GM18517 (cell line): ENCODE results near the gene SPG7.

ENCODE experiments used
- ATAC-seq: cut with Tn5 transposase; IDR thresholded peaks from one replicate; pipeline ENCODE4 v1.9.1; 2021; ENCODE audit warnings: mild to moderate bottlenecking, moderate library complexity; ENCODE audit not compliant: unreplicated experiment

The SPG7 gene

DNA sequence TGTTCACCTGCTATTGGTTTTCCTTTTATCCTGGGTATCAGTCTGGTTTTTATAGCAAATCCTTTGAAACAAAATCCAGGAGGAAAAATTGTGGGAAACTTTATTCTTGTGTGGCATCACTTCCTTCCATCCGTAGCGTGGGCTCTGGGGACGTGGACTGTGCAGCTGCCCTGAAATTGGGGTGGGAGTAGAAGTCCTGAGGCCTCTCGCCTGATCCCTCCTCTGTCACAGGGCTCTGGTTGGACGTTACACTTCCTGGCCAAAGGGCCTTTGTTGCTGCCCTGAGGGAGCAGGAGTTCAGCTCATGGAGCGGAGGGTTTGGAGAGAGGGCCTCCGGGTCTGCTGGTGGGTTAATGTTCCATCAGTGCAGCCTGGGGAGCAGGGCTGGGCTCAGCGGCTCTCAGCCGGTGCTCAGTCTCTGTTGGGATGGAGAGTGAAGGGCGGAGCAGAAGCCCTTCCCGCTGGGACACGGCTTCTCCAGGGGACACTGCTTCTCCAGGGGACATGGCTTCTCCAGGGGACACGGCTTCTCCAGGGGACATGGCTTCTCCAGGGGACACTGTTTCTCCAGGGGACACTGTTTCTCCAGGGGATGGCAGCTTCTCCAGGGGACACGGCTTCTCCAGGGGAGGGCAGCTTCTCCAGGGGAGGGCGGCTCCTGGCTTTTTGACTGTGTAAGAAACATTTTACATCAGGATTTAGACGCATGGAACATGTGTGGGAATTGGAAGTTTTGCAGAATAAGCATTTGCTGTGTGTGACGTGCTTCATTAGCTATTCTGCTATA is 37.0 kb downstream of the SPG7 start:
- no peak for ATAC-seq

DNA sequence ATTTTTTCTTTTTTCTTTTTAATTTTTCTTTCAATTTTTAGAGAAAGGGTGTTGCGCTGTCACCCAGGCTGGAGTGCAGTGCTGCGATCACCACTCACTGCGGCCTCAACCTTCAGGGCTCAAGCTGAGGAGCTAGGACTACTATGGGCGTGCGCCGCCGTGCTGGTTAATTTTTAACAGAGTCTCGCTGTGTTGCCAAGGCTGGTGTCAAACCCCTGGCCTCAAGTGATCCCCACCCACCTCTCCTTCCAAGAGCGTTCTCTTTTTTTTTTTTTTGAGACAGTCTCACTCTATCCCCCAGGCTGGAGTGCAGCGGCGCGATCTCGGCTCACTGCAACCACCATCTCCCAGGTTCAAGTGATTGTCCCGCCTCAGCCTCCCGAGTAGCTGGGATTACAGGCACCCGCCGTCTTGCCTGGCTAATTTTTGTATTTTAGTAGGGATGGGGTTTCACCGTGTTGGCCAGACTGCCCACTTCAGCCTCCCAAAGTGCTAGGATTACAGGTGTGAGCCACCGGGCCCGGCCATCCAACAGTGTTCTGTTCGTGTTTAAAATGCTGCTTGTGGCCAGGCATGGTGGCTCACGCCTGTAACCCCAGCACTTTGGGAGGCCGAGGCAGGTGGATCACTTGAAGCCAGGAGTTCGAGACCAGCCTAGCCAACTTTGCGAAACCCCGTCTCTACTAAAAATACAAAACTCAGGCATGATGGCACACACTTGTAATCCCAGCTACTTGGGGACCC is 37.8 kb downstream of the SPG7 start:
- ATAC-seq, result no peak

DNA sequence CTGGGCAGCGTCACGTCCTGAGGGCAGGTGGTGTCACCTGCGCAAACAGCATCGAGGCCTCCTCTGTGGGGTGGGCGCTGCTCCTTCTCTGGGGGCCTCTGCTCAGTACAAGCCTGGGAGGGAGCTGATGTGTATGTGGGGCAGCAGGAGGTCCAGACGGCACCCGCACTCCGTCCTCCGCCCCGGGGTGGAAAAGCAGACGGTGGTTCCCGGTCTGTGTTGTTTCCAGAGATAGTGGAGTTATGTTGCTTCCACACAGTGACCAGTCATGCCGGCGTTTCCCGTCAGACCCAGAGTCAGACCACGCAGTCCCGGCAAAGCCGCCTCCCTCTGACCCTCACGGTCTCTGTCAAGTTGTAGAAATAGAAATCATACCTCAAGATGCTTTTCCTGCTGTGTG is 38.6 kb downstream of the SPG7 start:
- ATAC-seq, result no peak

DNA sequence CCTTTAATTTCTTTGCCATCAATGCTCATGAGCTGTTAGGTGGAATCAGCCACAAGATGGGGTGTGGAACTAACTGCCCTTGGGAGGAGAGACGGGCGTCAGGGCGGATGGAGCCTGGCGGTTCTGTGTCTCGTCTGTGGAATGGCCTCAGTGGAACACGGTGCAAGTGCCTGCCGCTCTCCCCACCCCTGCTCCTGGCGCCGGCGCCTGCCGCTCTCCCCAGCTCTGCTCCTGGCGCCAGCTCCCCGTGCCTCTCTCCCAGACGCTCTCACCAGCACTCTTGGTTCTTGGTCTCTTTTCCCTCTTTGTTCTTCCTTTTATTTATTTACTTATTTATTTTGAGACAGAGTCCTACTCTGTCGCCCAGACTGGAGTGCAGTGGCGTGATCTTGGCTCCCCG is 39.1 kb downstream of the SPG7 start:
- no peak for ATAC-seq

DNA sequence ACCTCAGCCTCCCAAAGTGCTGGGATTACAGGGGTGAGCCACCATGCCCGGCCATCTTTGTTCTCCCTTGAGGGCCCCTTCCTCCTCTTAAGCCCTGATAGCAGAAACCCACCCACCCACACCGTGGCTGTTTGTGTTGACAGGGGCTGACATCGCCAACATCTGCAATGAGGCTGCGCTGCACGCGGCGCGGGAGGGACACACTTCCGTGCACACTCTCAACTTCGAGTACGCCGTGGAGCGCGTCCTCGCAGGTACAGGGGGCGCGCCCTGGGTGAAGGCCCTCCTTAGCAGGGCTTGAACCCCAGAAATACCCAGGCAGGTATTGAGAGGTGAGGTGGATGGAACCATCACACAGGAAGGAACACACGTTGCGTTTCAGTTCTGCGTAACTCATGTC is 39.7 kb downstream of the SPG7 start:
- no peak for ATAC-seq

DNA sequence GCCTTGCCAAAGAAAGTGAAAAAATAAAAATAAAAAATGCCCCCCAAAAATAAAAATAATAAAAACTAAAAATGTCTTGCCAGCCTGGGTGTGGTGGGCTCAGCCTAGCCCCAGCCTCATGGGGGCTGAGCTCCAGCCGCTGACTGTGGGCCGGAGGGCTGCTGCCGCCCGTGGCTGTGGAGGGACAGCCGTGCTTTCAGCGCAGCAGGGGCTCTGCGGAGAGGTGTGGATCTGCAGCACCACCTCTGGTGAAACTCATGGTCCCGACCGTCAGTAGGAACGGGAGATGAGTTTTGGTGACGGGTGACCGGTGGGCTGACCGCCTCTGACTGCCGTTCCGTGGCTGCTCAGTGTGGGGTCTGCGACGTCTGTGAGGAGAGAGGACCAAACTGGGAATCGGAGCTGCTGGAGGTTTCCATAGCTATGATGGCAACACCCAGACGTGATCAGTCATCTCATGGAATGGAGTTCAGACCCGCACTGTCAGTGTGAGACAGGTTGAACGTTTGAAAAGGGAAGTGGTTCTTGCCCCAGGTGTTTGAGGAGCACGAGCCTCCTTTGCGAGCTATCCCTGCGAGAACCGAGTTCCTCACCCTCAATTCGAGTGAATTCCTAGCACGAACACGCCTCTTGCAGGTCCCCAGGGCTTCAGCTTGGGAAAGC is 40.3 kb downstream of the SPG7 start:
- ATAC-seq, result no peak

DNA sequence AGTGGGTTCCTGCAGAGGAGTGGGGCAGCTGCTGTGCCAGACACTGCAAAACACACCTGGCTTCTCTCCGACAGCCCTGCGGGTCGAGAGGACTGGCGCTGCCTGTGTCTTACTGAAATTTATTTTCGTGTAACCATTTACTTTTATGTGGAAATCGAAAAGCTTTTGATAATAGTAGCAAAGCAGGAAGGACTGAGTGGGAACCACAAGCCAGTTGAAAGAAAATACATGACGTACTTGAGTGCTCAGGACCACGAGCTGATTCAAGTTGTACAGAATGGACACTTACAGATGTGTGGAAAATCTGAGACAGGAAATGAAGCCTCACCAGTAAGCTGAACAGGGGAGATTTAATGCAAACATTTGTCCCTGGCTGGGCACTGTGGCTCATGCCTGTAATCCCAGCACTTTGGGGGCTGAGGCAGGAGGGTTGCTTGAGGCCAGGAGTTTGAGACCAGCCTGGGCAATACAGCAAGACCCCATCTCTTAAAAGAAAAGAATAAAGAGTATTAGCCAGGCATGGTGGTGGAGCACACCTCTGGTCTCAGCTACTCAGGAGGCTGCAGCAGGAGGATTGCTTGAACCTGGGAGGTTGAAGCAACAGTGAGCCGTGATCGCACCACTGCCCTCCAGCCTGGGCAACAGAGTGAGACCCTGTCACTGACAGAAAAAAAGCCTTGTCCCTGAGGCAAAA is 41.0 kb downstream of the SPG7 start:
- no peak for ATAC-seq

DNA sequence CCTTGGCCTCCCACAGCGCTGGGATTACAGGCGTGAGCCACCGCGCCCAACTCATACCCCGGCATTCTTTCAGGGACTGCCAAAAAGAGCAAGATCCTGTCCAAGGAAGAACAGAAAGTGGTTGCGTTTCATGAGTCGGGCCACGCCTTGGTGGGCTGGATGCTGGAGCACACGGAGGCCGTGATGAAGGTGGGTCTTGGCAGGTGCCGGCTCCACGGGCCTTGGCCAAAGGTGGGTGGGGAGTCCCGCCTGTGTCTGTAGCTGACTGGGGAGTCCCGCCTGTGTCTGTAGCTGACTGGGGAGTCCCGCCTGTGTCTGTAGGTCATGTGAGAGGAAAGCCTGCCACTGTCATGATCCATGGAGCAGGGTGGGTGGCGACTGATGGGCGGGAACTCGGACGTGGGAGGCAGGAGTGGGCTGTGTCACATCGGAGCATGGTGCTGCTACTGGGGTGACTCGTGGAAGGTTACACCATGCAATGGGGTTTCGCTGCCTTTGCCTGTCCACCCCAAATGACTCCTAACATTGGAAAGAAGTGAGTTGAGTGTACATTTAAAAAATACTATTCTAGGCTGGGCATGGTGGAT is 42.3 kb downstream of the SPG7 start:
- ATAC-seq, result no peak

DNA sequence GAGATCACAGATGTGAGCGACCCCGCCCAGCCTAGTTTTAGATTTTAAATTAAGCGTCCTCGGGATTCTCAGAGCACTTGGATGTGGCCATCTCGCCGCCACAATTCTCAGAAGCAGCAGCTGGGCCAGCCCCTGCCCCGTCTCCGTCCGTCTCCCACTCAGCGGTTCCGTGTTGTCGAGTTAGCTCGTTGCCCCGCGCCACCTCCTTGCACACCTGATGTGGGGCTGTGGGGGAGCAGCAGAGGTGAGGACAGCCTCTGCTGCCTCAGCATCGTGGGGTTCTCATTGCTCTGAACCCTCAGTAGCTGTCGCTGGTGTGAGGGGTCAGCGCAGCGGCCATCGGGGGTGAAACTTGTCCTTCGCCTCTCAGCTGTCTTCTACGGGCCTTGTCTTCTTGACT is 44.1 kb downstream of the SPG7 start:
- ATAC-seq, result no peak

DNA sequence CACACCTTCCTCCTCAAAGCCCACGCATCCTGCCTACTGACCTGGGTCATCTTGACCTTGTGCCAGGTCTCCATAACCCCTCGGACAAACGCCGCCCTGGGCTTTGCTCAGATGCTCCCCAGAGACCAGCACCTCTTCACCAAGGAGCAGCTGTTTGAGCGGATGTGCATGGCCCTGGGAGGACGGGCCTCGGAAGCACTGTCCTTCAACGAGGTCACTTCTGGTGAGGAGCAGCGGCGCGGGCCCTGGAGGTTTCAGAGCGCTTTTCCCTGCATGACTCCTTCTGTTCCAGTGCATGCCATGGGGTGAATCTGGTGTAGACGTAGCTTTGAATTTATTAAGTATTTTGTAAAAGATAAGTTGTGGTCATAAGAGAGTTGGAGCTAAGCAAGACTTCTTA is 44.7 kb downstream of the SPG7 start:
- ATAC-seq, result no peak

DNA sequence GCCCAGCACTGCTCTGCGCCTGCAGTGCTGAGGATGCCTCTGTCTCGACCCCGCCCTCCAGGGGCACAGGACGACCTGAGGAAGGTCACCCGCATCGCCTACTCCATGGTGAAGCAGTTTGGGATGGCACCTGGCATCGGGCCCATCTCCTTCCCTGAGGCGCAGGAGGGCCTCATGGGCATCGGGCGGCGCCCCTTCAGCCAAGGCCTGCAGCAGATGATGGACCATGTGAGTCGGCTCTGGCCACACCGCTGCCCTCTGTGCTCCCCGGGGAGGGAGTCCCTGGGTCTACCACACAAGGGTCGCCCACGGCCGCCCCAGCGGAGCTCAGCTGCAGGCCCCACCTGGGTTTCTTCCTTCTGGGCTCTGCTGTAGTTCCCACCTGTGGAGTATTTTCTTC is 45.5 kb downstream of the SPG7 start:
- ATAC-seq, result no peak

DNA sequence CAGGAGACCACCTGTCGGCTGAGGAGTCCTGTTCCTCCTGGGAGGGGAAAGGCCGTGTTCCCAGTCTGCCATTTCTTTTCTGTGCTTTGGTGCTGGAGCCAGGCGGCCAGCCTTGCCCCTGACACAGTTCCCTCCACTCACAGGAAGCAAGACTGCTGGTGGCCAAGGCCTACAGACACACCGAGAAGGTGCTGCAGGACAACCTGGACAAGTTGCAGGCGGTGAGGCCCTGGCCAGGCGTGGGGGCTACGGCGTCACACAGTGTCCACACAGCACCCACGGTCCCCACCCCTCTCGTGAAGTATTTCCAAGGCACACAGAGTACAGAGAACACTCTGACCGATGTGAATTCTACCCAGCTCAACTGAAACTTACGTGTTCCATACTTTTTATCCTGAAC is 46.1 kb downstream of the SPG7 start:
- no peak for ATAC-seq

DNA sequence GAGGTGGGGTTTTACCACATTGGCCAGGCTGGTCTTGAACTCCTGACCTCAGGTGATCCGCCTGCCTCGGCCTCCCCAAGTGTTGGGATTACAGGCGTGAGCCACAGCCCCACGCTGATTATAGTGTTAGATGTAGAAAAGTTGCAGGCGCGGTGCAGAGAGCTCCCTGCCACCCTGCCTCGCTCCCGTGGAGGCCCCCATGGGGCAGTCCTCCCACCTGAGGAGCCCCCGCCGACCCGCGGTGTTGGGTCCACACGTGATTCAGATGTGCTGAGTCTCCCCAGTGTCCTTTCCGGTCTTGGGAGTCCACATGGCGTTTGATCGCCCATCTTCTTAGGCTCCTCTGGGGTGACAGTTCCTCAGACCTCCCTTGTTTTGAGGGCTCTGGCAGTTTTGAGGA is 47.1 kb downstream of the SPG7 start:
- no peak for ATAC-seq

DNA sequence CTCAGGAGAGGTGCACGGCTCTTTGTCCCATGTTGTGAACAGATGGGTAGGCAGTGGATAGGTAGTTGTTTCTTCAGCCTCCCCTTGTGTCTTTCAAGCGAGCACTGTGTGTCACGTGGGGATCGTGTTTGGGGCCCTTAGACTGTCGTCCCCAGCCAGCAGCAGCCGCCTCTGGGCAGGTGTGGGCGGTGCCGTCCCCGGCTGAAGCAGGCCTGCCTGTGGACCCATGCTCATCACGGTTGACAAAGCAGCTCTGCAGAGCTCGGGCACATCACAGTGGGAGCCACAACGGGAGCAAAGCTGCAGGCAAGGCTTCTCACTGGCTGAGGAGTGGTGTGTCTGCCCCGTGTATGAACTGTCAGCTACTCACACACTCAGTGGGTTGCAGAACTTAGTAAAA is 47.6 kb downstream of the SPG7 start:
- no peak for ATAC-seq

DNA sequence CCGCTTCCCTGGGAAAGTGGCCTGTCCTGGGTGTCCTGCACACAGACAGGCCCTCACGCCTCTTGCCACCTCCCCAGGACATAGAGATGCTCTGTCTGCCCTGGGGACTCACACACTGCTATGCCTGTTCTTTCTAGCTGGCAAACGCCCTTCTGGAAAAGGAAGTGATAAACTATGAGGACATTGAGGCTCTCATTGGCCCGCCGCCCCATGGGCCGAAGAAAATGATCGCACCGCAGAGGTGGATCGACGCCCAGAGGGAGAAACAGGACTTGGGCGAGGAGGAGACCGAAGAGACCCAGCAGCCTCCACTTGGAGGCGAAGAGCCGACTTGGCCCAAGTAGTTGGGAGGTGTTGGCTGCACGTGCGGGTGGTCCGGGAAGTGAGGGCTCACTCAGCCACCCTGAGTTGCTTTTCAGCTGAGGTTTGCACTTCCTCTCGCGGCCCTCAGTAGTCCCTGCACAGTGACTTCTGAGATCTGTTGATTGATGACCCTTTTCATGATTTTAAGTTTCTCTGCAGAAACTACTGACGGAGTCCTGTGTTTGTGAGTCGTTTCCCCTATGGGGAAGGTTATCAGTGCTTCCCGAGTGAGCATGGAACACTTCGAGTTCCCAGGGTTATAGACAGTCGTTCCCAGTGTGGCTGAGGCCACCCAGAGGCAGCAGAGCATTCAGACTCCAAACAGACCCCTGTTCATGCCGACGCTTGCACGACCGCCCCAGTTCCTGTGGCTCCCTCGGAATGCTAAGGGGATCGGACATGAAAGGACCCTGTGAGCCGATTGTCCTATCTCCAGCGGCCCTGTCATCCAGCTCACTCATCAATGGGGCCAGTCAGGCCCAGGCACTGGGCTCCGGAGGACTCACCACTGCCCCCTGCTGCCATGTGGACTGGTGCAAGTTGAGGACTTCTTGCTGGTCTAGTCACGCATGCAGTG is 48.8 kb downstream of the SPG7 start:
- ATAC-seq, result no peak

DNA sequence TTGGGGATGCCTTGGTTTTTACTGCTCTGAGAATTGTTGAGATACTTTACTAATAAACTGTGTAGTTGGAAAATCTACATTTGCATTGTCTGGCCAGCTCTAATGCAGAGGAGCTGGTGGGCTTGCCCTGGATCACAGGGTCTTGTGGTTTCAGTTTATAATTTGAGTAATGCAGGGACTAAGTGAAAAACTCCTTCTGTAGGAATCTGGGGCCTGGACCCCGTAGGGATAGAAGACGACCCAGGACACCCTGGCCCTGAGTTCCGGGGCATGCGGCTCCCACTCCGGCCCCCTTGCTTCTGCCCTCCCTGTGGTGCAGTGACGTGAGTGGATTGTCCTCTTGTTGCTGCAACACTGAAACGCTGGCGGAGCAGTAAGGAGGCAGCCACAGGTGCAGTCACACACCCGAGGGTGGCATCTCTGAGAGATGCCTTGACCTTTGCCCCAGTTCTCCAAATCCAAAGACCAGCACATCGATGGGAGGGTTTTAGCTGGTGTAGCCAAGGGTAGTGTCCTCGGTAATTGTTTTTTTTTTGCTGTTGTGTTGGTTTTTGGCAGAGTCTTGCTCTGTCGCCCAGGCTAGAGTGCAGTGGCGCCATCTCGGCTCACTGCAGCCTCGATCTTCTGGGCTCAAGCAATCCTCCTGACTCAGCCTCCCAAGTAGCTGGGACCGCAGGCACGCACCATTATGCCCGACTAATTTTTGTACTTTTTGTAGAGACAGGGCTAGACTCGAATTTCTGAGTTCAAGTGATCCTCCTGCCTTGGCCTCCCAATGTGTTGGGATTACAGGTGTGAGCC is 49.7 kb downstream of the SPG7 start:
- ATAC-seq, result no peak

DNA sequence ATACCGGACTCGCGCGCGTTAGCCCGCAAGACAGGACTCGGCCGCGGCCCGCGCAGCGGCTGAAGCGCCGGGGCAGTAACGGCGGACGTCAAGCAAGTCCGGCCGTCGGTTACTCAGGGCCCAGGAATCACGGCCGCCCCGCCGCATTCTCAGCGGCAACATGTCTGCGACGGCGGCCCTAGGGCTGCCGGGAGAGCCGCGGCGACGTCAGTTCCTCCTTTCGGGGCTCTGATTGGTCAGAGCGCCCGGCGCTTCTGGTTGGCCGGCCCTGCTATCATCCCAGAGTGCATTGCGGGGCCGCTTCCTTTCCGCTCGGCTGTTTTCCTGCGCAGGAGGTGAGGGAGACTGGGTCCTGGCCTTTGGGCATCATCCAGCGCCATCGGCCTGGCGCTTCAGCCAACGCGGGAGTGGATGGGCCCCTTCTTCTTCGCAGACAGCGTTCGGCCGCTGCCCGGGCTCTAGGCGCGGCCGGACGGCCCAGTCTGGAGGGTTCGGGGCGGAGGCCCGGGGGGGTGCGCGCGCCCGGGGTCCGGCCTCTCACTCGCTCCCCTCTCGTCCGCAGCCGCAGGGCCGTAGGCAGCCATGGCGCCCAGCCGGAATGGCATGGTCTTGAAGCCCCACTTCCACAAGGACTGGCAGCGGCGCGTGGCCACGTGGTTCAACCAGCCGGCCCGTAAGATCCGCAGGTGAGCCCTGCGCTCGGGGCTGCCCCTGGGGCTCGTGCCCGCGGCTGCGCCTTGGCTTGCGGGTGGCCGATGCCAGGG is 52.4 kb downstream of the SPG7 start, which contains the start of gene RPL13:
RPL13 (plus strand) TSS at position 305 of the 764 bp plus-strand sequence; CDS start at position 583, 278 bp downstream.
- peak; percentile 68 for ATAC-seq
